ENCODE results near the gene KLHL3. TPM values are rescaled to one million over a fixed set of nuclear protein-coding genes. Genes with fewer than 3 reads are reported as not detected.

KLHL3 gene
- total RNA-seq, 4 donors from 2014 or later = 0.75 to 4.4 (median 2.6) TPM

GRCh38 chr5:137594717-137595116, 141.2 kb downstream of the KLHL3 start:
- no peaks in the 10 kb centered on the region for H3K9me3 ChIP-seq
- in situ Hi-C loops (cut with MboI; ENCODE audit: low pct_ligation_motif_present in 1 of 4, low pct_unique_long_range_greater_than_20kb in 1 of 4, low sequenced_read_pairs in 3 of 4) = no loop called here
- intact Hi-C loops (cut with DNase I; ENCODE audit: low total_unique reads) = no loop called here
- no peaks in the 10 kb centered on the region for H3K4me1 ChIP-seq
- TF ChIP-seq EP300 (IDR thresholded peaks at IDR 0.05; ENCODE audit: low read depth) (no peak), POLR2A (IDR thresholded peaks at IDR 0.05) (no peak), POLR2AphosphoS5 (IDR thresholded peaks at IDR 0.05) (no peak)
- TF ChIP-seq, protein P1, sequence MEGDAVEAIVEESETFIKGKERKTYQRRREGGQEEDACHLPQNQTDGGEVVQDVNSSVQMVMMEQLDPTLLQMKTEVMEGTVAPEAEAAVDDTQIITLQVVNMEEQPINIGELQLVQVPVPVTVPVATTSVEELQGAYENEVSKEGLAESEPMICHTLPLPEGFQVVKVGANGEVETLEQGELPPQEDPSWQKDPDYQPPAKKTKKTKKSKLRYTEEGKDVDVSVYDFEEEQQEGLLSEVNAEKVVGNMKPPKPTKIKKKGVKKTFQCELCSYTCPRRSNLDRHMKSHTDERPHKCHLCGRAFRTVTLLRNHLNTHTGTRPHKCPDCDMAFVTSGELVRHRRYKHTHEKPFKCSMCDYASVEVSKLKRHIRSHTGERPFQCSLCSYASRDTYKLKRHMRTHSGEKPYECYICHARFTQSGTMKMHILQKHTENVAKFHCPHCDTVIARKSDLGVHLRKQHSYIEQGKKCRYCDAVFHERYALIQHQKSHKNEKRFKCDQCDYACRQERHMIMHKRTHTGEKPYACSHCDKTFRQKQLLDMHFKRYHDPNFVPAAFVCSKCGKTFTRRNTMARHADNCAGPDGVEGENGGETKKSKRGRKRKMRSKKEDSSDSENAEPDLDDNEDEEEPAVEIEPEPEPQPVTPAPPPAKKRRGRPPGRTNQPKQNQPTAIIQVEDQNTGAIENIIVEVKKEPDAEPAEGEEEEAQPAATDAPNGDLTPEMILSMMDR (IDR thresholded peaks at IDR 0.05) = no peak
- H3K4me3 ChIP-seq = no peak overlapping the region
- H3K27ac ChIP-seq = no peak overlapping the region
- peaks cover 4% of the 10 kb centered on the region for H3K27me3 ChIP-seq
- no peak for DNase-seq
- WGBS, 2 donors (ENCODE audit: low coverage in 1 of 2) = 41 to 43% methylated on average over 2 of the region's 2 CpGs
- no peaks in the 10 kb centered on the region for H3K36me3 ChIP-seq

DNA sequence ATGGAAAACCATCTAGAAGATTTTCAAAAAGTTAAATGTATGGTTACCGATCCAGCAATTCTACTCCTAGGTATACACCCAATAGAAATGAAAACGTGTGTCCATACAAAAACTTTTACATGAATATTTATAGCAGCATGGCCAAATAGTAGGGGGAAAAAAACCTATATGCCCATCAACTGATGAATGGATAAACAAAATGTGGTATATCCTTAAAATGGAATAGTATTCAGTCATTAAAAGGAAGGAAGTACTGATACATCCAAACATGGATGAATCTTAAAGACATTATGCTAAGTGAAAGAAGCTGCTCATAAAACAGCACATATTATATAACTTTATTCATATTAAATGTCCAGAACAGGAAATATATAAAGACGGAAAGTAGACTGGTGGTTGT, 143.6 kb downstream of the KLHL3 start:
- Histone ChIP-seq H3K27ac (no peak overlapping the region), H3K9me3 (no peaks in the 10 kb centered on the region), H3K27me3 (no peaks in the 10 kb centered on the region), H3K36me3 (no peaks in the 10 kb centered on the region), H3K4me1 (no peaks in the 10 kb centered on the region), H3K4me3 (no peak overlapping the region)
- DNase-seq = no peak
- 83 to 85% methylated on average over 3 of the region's 3 CpGs for WGBS, 2 donors (ENCODE audit: low coverage in 1 of 2)
- intact Hi-C loops (cut with DNase I; ENCODE audit: low total_unique reads) (no loop called here), in situ Hi-C loops (cut with MboI; ENCODE audit: low pct_ligation_motif_present in 1 of 4, low pct_unique_long_range_greater_than_20kb in 1 of 4, low sequenced_read_pairs in 3 of 4) (no loop called here)
- TF ChIP-seq POLR2A (IDR thresholded peaks at IDR 0.05) (no peak), EP300 (IDR thresholded peaks at IDR 0.05; ENCODE audit: low read depth) (no peak), POLR2AphosphoS5 (IDR thresholded peaks at IDR 0.05) (no peak)
- TF ChIP-seq, protein P1 (IDR thresholded peaks at IDR 0.05) = no peak

GRCh38 chr5:137589185-137589584, 146.7 kb downstream of the KLHL3 start:
- 52 to 71% methylated on average over 3 of the region's 3 CpGs for WGBS, 2 donors (ENCODE audit: low coverage in 1 of 2)
- intact Hi-C loops (cut with DNase I; ENCODE audit: low total_unique reads) = no loop called here

DNA sequence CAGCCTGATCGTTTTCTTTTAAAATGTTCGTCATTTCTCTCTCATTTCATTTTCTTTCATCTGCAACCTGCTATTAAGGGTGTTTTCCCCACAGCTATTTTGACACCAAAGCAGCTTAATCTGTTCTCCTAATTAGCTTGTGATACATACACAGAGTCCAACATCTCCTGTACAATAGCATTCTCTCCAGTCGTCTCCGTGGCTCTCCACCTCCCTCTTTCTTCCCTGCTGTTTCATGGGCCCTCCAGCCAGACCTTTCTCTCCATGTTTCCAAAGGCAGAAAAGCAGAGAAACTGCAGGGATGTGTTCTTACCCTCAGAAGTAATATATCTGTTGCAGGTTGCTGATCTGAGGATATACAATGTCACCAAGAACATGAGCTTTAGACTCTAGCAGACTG, 148.0 kb downstream of the KLHL3 start:
- WGBS, 2 donors (ENCODE audit: low coverage in 1 of 2) = 79 to 84% methylated on average over 2 to 4 of the region's 4 CpGs
- intact Hi-C loops (cut with DNase I; ENCODE audit: low total_unique reads) = no loop called here
- in situ Hi-C loops (cut with MboI; ENCODE audit: low pct_ligation_motif_present in 1 of 4, low pct_unique_long_range_greater_than_20kb in 1 of 4, low sequenced_read_pairs in 3 of 4) = no loop called here
- Histone ChIP-seq H3K9me3 (no peaks in the 10 kb centered on the region), H3K27me3 (no peaks in the 10 kb centered on the region), H3K4me3 (no peak overlapping the region), H3K36me3 (no peaks in the 10 kb centered on the region), H3K27ac (no peak overlapping the region), H3K4me1 (no peaks in the 10 kb centered on the region)
- DNase-seq = no peak
- no peak for TF ChIP-seq EP300 (IDR thresholded peaks at IDR 0.05; ENCODE audit: low read depth)
- no peak for TF ChIP-seq POLR2A (IDR thresholded peaks at IDR 0.05)
- TF ChIP-seq, protein P1 (IDR thresholded peaks at IDR 0.05) = no peak
- TF ChIP-seq POLR2AphosphoS5 (IDR thresholded peaks at IDR 0.05) = no peak

More at GRCh38 chr5:137589185-137589584, 146.7 kb downstream of the KLHL3 start:
- no peak for DNase-seq
- Histone ChIP-seq H3K4me1 (no peaks in the 10 kb centered on the region), H3K9me3 (no peaks in the 10 kb centered on the region), H3K36me3 (no peaks in the 10 kb centered on the region), H3K4me3 (no peak overlapping the region), H3K27ac (no peak overlapping the region), H3K27me3 (no peaks in the 10 kb centered on the region)
- in situ Hi-C loops (cut with MboI; ENCODE audit: low pct_ligation_motif_present in 1 of 4, low pct_unique_long_range_greater_than_20kb in 1 of 4, low sequenced_read_pairs in 3 of 4) = no loop called here
- TF ChIP-seq, protein P1 (IDR thresholded peaks at IDR 0.05) = no peak
- no peak for TF ChIP-seq POLR2A (IDR thresholded peaks at IDR 0.05)
- TF ChIP-seq POLR2AphosphoS5 (IDR thresholded peaks at IDR 0.05) = no peak
- TF ChIP-seq EP300 (IDR thresholded peaks at IDR 0.05; ENCODE audit: low read depth) = no peak

All from transverse colon (tissue), 4 donors.